SK-N-DZ (cell line): ENCODE measurements around the gene PRM2. TPM values are rescaled to one million over a fixed set of nuclear protein-coding genes. Genes with fewer than 3 reads are reported as not detected.

ENCODE experiments used
- DNase-seq: peaks from one replicate; pipeline ENCODE4 v3.0.0-alpha.2; 2015; ENCODE audit warnings: low spot score
- polyA plus RNA-seq, 2 experiments: library from polyadenylated mRNA; depleted of rRNA; stranded (reverse); fragments of >200 nt; gene quantifications; 2 replicates each; pipeline ENCODE4 v1.2.3, GENCODE V29; 2014

PRM2 gene
- not detected in 2 replicates for polyA plus RNA-seq (2014; cell fraction: cytosol; rRNA removed)
- polyA plus RNA-seq (2014; cell fraction: nucleus; rRNA removed): not detected in 2 replicates

GRCh38 chr16:11276143-11276895 is at the start of gene PRM2:
Gene PRM2, minus strand, starts transcription at chr16:11276480. Its CDS starts 110 bp downstream, at chr16:11276370.
- DNase-seq: no peak

GRCh38 chr16:11325404-11326083 is 49.3 kb upstream of the PRM2 start:
- DNase-seq: no peak

GRCh38 chr16:11323551-11324336 is 47.5 kb upstream of the PRM2 start:
- no peak for DNase-seq

- DNase-seq: no peak
Measured at GRCh38 chr16:11322823-11323222, 46.5 kb upstream of the PRM2 start.

GRCh38 chr16:11321662-11322061 is 45.4 kb upstream of the PRM2 start:
- DNase-seq: no peak

- no peak for DNase-seq
Measured at GRCh38 chr16:11320170-11320569, 43.9 kb upstream of the PRM2 start.

GRCh38 chr16:11319529-11320146 is 43.4 kb upstream of the PRM2 start:
- no peak for DNase-seq

- no peak for DNase-seq
Measured at GRCh38 chr16:11318817-11319216, 42.5 kb upstream of the PRM2 start.

GRCh38 chr16:11316331-11317015 is 40.2 kb upstream of the PRM2 start:
- DNase-seq: no peak

GRCh38 chr16:11315510-11315909 is 39.2 kb upstream of the PRM2 start:
- DNase-seq: peak; percentile 30

- DNase-seq: no peak
Measured at GRCh38 chr16:11314309-11314894, 38.1 kb upstream of the PRM2 start.

- DNase-seq: no peak
Measured at GRCh38 chr16:11313493-11314308, 37.4 kb upstream of the PRM2 start.

GRCh38 chr16:11312718-11313492 is 36.6 kb upstream of the PRM2 start:
- no peak for DNase-seq

- DNase-seq: no peak
Measured at GRCh38 chr16:11310997-11311561, 34.8 kb upstream of the PRM2 start.

GRCh38 chr16:11310634-11310977 is 34.3 kb upstream of the PRM2 start:
- DNase-seq: no peak

- DNase-seq: peak; percentile 72
Measured at GRCh38 chr16:11309895-11310633, 33.8 kb upstream of the PRM2 start.

GRCh38 chr16:11308493-11309283 is 32.4 kb upstream of the PRM2 start:
- peak; percentile 72 for DNase-seq
